T-cell (primary cell): ENCODE measurements around the gene P2RX3. TPM values are rescaled to one million over a fixed set of nuclear protein-coding genes. Genes with fewer than 3 reads are reported as not detected.

Experiments used
- ATAC-seq, 4 experiments: fragments of 200-7000 bp in 3 of 4; fragments of 150-1000 bp in 1 of 4; cut with Tn5 transposase; replicated peaks in 1 of 4; 1 replicate in 3 of 4; 2 replicates in 1 of 4; pipeline ENCODE4 v1.10.0; 2021; ENCODE audit warnings: moderate library complexity in 3 of 4, mild to moderate bottlenecking in 2 of 4, moderate number of reproducible peaks in 1 of 4
- CTCF ChIA-PET, 2 donors: fragments of 300-600 bp; sonication (Branson Sonifier 250); formaldehyde crosslinking; loops; one replicate each; lab custom pipeline; 2022; ENCODE audit warnings: antibody characterized with exemption in 2 of 2; lab: Charles Lee
- POLR2A ChIA-PET, 2 donors: fragments of 300-600 bp; sonication (Branson Sonifier 250); formaldehyde crosslinking; loops; one replicate each; lab custom pipeline; 2022; ENCODE audit warnings: antibody characterized with exemption in 2 of 2; lab: Charles Lee
- DNase-seq, 35 experiments: peaks; one replicate each; pipeline versions ENCODE4 v3.0.0 to v3.0.0-alpha.2; 2013 to 2023
- H3K27ac ChIP-seq: one replicate; pipeline ENCODE4 v1.5.1; 2013; ENCODE audit warnings: low read length
- H3K27me3 ChIP-seq, 2 experiments: replicated peaks in 1 of 2; 1 replicate in 1 of 2; 2 replicates in 1 of 2; pipeline versions ENCODE4 v1.6.1 to v1.7.0; 2013; ENCODE audit warnings: low read length in 1 of 2, mixed read lengths in 1 of 2; ENCODE audit not compliant: control insufficient read depth in 2 of 2, insufficient read depth in 2 of 2; ENCODE audit errors: extremely low read depth in 1 of 2
- H3K36me3 ChIP-seq, 2 donors: 1 replicate in 1 of 2; 2 replicates in 1 of 2; pipeline versions ENCODE4 v1.6.1 to v1.7.0; 2013; ENCODE audit warnings: low read length in 1 of 2; ENCODE audit not compliant: control insufficient read depth in 2 of 2, insufficient read depth in 1 of 2; ENCODE audit errors: extremely low read depth in 1 of 2
- H3K4me1 ChIP-seq, 2 experiments: 1 replicate in 1 of 2; 2 replicates in 1 of 2; pipeline versions ENCODE4 v1.6.1 to v1.7.0; 2013; ENCODE audit warnings: low read length in 2 of 2, mixed read lengths in 1 of 2; ENCODE audit not compliant: insufficient read depth in 2 of 2, control insufficient read depth in 1 of 2; ENCODE audit errors: extremely low read depth in 1 of 2
- H3K4me3 ChIP-seq, 2 donors: 1 replicate in 1 of 2; 2 replicates in 1 of 2; pipeline versions ENCODE4 v1.5.1 to v1.7.0; 2013; ENCODE audit warnings: mild to moderate bottlenecking in 2 of 2, low read length in 1 of 2, moderate library complexity in 1 of 2; ENCODE audit not compliant: control insufficient read depth in 1 of 2; ENCODE audit errors: extremely low read depth in 1 of 2
- H3K9me3 ChIP-seq: 2 replicates; pipeline ENCODE4 v1.7.0; 2013
- H3K27ac Mint-ChIP-seq, 2 donors: one replicate each; pipeline ENCODE4 v1.8.0; 2020 to 2021; ENCODE audit warnings: mild to moderate bottlenecking in 2 of 2, mixed read lengths in 2 of 2
- H3K27me3 Mint-ChIP-seq, 2 donors: one replicate each; pipeline ENCODE4 v1.8.0; 2021 to 2022; ENCODE audit warnings: mixed read lengths in 2 of 2
- H3K36me3 Mint-ChIP-seq: one replicate; pipeline ENCODE4 v1.8.0; 2021; ENCODE audit warnings: mixed read lengths
- H3K4me1 Mint-ChIP-seq, 3 donors: one replicate each; pipeline ENCODE4 v1.8.0; 2020 to 2022; ENCODE audit warnings: mixed read lengths in 3 of 3, mild to moderate bottlenecking in 1 of 3
- H3K4me3 Mint-ChIP-seq, 3 donors: one replicate each; pipeline ENCODE4 v1.8.0; 2020 to 2022; ENCODE audit warnings: mild to moderate bottlenecking in 3 of 3, mixed read lengths in 3 of 3, moderate library complexity in 3 of 3
- H3K9me3 Mint-ChIP-seq, 3 donors: one replicate each; pipeline ENCODE4 v1.8.0; 2020 to 2022; ENCODE audit warnings: mixed read lengths in 3 of 3
- WGBS: methylation state at CpG from one replicate; pipeline ENCODE4 v1.1.5; 2013; ENCODE audit warnings: missing lambda C conversion rate; ENCODE audit not compliant: insufficient coverage; 5-methylcytosine and 5-hydroxymethylcytosine counted together
- total RNA-seq, 35 experiments: library from RNA in 6 of 35; stranded (reverse) in 6 of 35; fragments of 120-200 nt in 1 of 35; gene quantifications; one replicate each; pipeline versions ENCODE4 v1.2.1 to v1.2.4 and lab custom pipeline; 2013 to 2026

Gene P2RX3
- total RNA-seq, 5 donors from 2014 or later (not counting 1 experiment from before 2014, with no cell fraction given) = not detected

GRCh38 chr11:57305523-57305922 is 32.6 kb upstream of the P2RX3 start:
- no peaks in the 10 kb centered on the region for H3K27me3 ChIP-seq
- ChIA-PET POLR2A (no interaction called here), CTCF (no interaction called here)
- WGBS = 83% methylated on average over 5 of the region's 8 CpGs
- H3K9me3 Mint-ChIP-seq = no peaks in the 10 kb centered on the region
- no peak overlapping the region for H3K27ac ChIP-seq
- no peak for ATAC-seq
- no peak for DNase-seq
- H3K4me3 ChIP-seq = no peak overlapping the region
- no peak overlapping the region for H3K27ac Mint-ChIP-seq
- no peaks in the 10 kb centered on the region for H3K27me3 Mint-ChIP-seq
- H3K36me3 ChIP-seq = peaks cover 0 to under 1% of the 10 kb centered on the region in 2 donors
- H3K4me1 ChIP-seq = no peaks in the 10 kb centered on the region
- H3K4me3 Mint-ChIP-seq = no peak overlapping the region
- no peaks in the 10 kb centered on the region for H3K9me3 ChIP-seq
- H3K4me1 Mint-ChIP-seq = peaks cover 0 to 7% (median 0%) of the 10 kb centered on the region in 3 donors
- H3K36me3 Mint-ChIP-seq = peaks cover 34% of the 10 kb centered on the region

GRCh38 chr11:57306161-57306876 is 31.8 kb upstream of the P2RX3 start:
- Histone ChIP-seq H3K36me3 (no peaks in the 10 kb centered on the region), H3K9me3 (no peaks in the 10 kb centered on the region), H3K27ac (no peak overlapping the region), H3K4me1 (peaks cover 0 to 7% of the 10 kb centered on the region in 2 experiments), H3K27me3 (peaks cover 0 to under 1% of the 10 kb centered on the region in 2 experiments), H3K4me3 (no peak overlapping the region)
- ATAC-seq (no peak), DNase-seq (no peak)
- H3K4me3 Mint-ChIP-seq = no peak overlapping the region
- peaks cover 26% of the 10 kb centered on the region for H3K36me3 Mint-ChIP-seq
- H3K27me3 Mint-ChIP-seq = no peaks in the 10 kb centered on the region
- WGBS = 92% methylated on average over 10 of the region's 15 CpGs
- no peak overlapping the region for H3K27ac Mint-ChIP-seq
- ChIA-PET POLR2A (no interaction called here), CTCF (interaction anchor here in 1 of 2 donors (0.6 kb wide), 1 partner anchor 62 kb away, joined by 4 read pairs; no protein-coding TSS in a partner anchor)
- no peaks in the 10 kb centered on the region for H3K9me3 Mint-ChIP-seq
- peaks cover 4 to 7% (median 5%) of the 10 kb centered on the region in 3 donors for H3K4me1 Mint-ChIP-seq

- no peaks in the 10 kb centered on the region for H3K27me3 Mint-ChIP-seq
- Histone ChIP-seq H3K27ac (no peak overlapping the region), H3K4me1 (peaks cover 0 to 15% of the 10 kb centered on the region in 2 experiments), H3K4me3 (no peak overlapping the region), H3K36me3 (no peaks in the 10 kb centered on the region), H3K9me3 (no peaks in the 10 kb centered on the region), H3K27me3 (peaks cover 0 to 3% of the 10 kb centered on the region in 2 experiments)
- DNase-seq = no peak
- peaks cover 8 to 11% (median 10%) of the 10 kb centered on the region in 3 donors for H3K4me1 Mint-ChIP-seq
- ChIA-PET CTCF (interaction anchor here in 1 of 2 donors (0.6 kb wide), 1 partner anchor 63 kb away, joined by 4 read pairs; no protein-coding TSS in a partner anchor), POLR2A (no interaction called here)
- H3K27ac Mint-ChIP-seq = no peak overlapping the region
- H3K9me3 Mint-ChIP-seq = no peaks in the 10 kb centered on the region
- peaks cover 18% of the 10 kb centered on the region for H3K36me3 Mint-ChIP-seq
- no peak overlapping the region for H3K4me3 Mint-ChIP-seq
- WGBS = 71% methylated on average over 7 of the region's 9 CpGs
- no peak for ATAC-seq
Measured at GRCh38 chr11:57306940-57307565, 31.1 kb upstream of the P2RX3 start.

GRCh38 chr11:57307666-57308270 is 30.4 kb upstream of the P2RX3 start:
- H3K4me3 Mint-ChIP-seq = no peak overlapping the region
- ATAC-seq = no peak
- CTCF ChIA-PET = no interaction called here
- no peak overlapping the region for H3K27ac ChIP-seq
- peaks cover 14% of the 10 kb centered on the region in 3 donors for H3K4me1 Mint-ChIP-seq
- WGBS = 64% methylated on average over 5 of the region's 7 CpGs
- peaks cover 0 to 18% of the 10 kb centered on the region in 2 experiments for H3K4me1 ChIP-seq
- no peaks in the 10 kb centered on the region for H3K27me3 Mint-ChIP-seq
- peaks cover 0 to 3% of the 10 kb centered on the region in 2 experiments for H3K27me3 ChIP-seq
- no peaks in the 10 kb centered on the region for H3K9me3 Mint-ChIP-seq
- H3K4me3 ChIP-seq = no peak overlapping the region
- peaks cover 15% of the 10 kb centered on the region for H3K36me3 Mint-ChIP-seq
- no peak overlapping the region for H3K27ac Mint-ChIP-seq
- no peaks in the 10 kb centered on the region for H3K9me3 ChIP-seq
- DNase-seq = no peak
- no peaks in the 10 kb centered on the region for H3K36me3 ChIP-seq
- POLR2A ChIA-PET = no interaction called here

- peaks cover 0 to 3% of the 10 kb centered on the region in 2 experiments for H3K27me3 ChIP-seq
- Mint-ChIP-seq H3K4me3 (no peak overlapping the region), H3K9me3 (no peaks in the 10 kb centered on the region), H3K4me1 (peaks cover 14% of the 10 kb centered on the region in 3 donors), H3K36me3 (peaks cover 8% of the 10 kb centered on the region), H3K27ac (no peak overlapping the region), H3K27me3 (no peaks in the 10 kb centered on the region)
- peaks cover 0 to 2% of the 10 kb centered on the region in 2 donors for H3K36me3 ChIP-seq
- no peak for DNase-seq
- no peaks in the 10 kb centered on the region for H3K9me3 ChIP-seq
- no peak for ATAC-seq
- H3K27ac ChIP-seq = no peak overlapping the region
- CTCF ChIA-PET = interaction anchor here in 1 of 2 donors (0.6 kb wide), 1 partner anchor 1437 kb away, joined by 3 read pairs; no protein-coding TSS in a partner anchor
- H3K4me1 ChIP-seq = peaks cover 0 to 18% of the 10 kb centered on the region in 2 experiments
- POLR2A ChIA-PET = no interaction called here
- no peak overlapping the region for H3K4me3 ChIP-seq
- 98% methylated on average over 9 of the region's 10 CpGs for WGBS
Measured at GRCh38 chr11:57308426-57309060, 29.6 kb upstream of the P2RX3 start.
